Fibroblast of peridontal ligament (primary cell): Measurements from ENCODE around the gene SRM.
"Not testable (repeated sequence)": the region's sequence is repeated elsewhere in the genome, so short reads cannot be mapped to it uniquely, and the experiment has no call there.

Experiments
- DNase-seq: peaks from one replicate; pipeline ENCODE4 v3.0.0-alpha.2; 2010; ENCODE audit errors: extremely low read depth

The SRM gene

GRCh38 chr1:11059968-11060830, at the start of gene SRM:
TSS of gene SRM (minus strand) at chr1:11060018. CDS start at chr1:11059943, 75 bp downstream.
- peak; percentile 79 for DNase-seq

DNA sequence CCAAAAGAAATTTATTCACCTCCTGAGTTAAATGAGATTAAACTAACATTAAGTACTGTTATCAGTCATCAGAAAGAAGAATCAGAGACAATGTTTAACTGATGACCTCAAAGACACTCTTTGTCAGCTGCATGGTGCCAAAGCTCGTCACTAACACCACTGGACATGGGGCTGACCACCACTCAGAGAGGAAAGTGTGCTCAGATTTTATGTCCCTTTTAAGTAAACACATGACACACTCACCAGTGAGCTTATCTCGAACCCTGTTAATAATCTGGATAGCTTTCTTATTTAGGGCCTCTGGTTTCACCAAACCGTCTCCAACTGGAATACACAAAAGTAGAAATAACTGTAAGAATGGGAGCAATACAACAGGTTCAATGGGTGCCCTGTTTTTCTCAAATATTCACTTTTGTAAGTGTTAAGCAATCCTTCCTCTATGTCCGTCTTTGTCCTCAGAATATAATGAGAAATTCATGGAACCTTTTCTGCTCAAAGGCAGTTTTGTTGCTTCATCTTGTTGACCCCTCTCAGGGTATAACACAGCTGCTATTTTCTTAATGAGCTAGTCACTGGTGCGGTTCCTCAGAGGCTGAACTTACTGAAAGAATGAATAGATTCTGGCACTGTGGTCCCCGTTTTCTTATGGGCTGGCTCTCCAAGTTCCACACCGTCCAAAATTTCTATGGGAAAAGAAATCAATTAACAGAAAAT, 49.4 kb upstream of the SRM start:
- no peak for DNase-seq

DNA sequence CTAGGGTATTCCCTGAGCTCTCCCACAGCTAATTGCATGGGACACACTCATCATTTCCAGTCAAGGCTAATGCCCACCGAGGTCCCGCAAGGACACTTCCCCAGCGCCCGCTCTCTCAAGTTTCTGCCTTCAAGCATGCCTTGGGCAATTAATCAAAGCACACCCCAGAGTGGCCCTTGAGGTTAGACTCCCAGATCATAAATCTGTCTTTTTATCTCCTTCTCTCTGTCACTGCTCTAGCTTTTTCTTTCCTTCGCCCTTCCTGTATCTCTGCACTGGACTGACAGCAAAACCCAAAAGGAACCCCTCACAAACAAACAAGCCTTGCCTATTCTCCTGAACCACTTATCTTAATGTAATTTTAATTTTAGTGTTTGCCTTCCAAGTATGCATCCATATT, 47.8 kb upstream of the SRM start:
- no peak for DNase-seq

- DNase-seq: no peak
Observed at GRCh38 chr1:11105586-11105985, 45.8 kb upstream of the SRM start.

GRCh38 chr1:11101347-11101746, 41.5 kb upstream of the SRM start:
- no peak for DNase-seq

DNA sequence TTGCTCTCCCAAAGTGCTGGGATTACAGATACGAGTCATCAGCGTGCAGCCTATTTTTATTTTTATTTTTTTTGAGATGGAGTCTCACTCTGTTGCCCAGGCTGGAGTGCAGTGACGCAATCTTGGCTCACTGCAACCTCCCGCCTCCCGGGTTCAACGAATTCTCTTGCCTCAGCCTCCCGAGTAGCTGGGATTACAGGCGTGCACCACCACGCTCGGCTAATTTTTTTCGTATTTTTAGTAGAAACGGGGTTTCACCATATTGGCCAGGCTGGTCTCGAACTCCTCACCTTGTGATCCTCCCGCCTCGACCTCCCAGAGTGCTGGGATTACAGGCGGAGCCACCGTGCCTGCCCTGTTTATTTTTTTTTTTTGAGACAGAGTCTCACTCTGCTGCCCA, 41.0 kb upstream of the SRM start:
- not testable (repeated sequence) for DNase-seq

- DNase-seq: no peak
Observed at GRCh38 chr1:11100149-11100493, 40.3 kb upstream of the SRM start.

- DNase-seq: peak; percentile 82
Observed at GRCh38 chr1:11099310-11100148, 39.7 kb upstream of the SRM start, which contains the start of gene EXOSC10. TSS of gene EXOSC10 (minus strand) at chr1:11099869. CDS start at chr1:11099831, 38 bp downstream.

DNA sequence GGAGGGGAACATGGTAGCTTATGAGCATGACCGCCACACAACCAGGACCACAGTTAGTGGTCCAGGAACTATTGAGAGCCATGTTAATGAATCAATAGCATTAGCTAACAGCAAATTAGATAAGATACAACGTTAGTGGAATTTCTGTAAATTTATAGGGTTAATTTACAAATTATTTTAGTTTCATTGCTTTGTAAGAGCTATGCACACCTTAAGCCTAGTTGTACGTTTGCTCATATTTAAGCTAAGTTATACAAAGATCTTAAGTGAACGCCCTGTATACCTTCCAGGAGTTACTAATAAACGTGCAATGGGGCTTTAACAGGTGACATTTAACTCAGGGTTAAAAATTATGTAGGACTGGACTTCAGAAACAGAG, 39.1 kb upstream of the SRM start:
- DNase-seq: no peak

DNA sequence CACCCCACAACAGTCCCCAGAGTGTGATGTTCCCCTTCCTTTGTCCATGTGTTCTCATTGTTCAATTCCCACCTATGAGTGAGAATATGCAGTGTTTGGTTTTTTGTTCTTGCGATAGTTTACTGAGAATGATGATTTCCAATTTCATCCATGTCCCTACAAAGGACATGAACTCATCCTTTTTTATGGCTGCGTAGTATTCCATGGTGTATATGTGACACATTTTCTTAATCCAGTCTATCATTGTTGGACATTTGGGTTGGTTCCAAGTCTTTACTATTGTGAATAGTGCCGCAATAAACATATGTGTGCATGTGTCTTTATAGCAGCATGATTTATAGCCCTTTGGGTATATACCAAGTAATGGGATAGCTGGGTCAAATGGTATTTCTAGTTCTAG, 24.0 kb upstream of the SRM start:
- not testable (repeated sequence) for DNase-seq

DNA sequence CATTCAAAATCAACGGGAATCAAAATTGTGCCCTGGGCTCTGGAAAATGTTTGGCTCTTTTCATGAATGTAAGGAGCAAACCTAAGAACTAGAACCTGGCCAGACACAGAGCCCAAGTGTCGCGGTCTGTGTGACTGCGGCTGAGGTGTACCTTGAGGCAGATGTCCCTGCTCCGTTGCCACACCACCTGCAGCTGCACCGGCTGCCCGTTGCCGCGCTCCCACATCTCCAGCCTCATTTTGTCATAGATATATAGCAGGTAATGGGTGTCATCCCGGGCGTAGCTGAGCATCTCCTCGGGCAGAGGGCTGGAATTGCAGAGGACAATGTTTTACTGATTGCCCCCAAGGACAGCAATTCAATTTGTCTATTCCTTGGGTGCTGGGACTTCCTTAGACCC, 21.1 kb upstream of the SRM start:
- no peak for DNase-seq

GRCh38 chr1:11078631-11079030, 18.8 kb upstream of the SRM start:
- peak; percentile 43 for DNase-seq

- DNase-seq: not testable (repeated sequence)
Observed at GRCh38 chr1:11073398-11073797, 13.6 kb upstream of the SRM start.

DNA sequence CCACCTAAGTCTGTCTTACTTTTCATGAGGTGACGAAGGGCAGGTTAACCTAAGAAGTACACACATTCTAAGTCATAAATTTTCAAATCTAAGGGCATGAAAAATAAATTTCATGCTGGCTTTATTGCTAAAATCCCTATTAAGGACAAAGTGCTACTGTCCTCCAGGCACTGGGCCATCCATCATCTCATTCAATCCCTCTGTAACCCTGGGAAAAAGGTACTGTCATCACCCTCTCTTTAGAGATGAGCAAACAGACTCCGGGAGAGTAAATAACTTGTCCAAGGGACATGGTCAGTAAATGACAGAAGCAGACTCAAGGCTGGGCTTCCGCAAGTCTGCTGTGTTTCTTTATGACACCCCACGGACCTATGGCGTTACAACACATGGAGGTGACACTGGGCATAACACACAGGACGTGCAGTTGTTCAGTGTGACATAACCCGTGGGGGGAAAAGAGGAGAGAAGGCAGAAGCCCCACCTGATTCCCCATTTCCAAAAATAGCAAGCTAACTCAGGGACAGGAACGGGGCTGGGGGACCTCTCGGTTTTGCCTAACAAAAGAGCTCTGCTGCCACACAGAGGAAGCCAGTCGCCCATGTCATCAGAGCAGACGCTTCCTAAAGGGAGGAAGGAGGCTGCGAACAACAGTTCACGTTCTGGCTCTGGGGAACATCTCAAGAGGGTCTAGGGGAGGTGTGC, 12.5 kb upstream of the SRM start:
- DNase-seq: no peak

DNA sequence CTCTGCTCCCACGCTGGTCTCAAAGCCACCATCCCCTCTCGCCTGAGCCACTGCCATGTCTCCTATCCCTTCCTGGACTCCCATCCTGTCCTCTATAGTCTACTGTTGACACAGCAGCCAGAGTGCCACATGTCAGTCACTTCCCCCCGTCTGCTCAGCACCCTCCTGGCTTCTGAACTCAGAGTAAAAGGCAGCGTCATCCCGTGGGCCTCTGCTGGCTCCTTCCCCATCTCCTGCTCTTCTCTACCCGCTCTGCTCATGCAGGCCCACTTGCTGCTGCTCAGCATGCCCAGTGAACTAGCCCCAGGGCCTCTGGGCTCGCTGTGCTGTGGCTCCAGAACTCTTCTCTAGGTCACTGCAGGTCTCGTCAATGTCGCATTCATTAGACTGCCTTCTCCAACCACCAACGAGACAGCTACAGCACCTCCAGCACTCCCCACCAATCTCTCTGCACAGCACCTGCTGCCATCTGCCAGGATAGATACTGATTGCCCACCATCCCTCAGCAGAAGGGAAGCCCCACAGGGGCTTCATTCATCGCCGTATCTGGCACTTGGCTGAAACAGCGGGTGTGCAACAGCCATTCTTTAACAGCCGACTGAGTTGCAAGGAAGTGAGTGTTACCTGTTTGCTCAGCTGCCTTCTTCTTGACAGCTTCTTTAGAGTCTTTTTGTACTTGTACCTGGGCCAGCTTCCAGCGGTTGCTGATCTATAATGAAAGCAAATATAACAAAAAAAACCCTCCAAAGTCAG, 11.8 kb upstream of the SRM start:
- no peak for DNase-seq

DNA sequence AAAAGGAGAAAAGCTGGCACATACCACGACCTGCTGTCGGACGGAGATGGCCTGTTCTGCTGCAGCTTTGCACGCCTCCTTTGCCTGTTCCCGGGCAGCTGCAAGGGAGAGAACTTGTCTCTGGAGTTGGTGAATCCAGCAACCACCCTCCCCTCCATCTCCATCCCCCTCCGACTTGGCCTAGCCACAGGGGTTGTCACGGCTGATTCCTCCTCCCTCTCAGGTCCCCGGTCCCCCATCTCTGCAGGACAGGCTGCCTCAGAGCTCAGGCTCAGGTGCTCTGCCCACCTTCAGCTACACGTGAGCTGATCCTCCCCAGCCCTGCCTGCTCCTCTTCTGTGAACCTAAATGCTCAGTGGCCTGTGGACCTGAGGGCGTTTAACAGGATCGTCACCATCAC, 11.1 kb upstream of the SRM start:
- DNase-seq: no peak

- DNase-seq: no peak
Observed at GRCh38 chr1:11068600-11069473, 9.0 kb upstream of the SRM start.

- DNase-seq: no peak
Observed at GRCh38 chr1:11067716-11068599, 8.1 kb upstream of the SRM start.

DNA sequence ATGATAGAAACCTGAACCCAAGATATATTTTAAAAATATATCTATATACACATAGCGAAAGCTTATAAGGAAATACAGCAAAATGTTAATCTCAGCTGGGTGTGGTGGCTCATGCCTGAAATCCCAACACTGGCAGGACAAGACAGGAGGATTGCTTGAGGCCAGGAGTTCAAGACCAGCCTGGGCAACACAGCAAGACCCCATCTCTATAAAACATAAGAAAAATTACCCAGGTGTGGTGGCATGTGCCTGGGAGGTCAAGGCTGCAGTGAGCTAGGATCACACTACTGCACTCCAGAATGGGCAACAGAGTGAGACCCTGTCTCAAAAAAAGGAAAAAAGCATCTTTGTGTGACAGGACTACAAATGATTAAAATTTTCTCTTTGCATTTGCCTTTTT, 6.0 kb upstream of the SRM start:
- no peak for DNase-seq
